Measurements from ENCODE around the gene ABHD8.
A peak's percentile ranks its signal among the peaks of the same experiment; 100 is the strongest.

ABHD8 gene

DNA sequence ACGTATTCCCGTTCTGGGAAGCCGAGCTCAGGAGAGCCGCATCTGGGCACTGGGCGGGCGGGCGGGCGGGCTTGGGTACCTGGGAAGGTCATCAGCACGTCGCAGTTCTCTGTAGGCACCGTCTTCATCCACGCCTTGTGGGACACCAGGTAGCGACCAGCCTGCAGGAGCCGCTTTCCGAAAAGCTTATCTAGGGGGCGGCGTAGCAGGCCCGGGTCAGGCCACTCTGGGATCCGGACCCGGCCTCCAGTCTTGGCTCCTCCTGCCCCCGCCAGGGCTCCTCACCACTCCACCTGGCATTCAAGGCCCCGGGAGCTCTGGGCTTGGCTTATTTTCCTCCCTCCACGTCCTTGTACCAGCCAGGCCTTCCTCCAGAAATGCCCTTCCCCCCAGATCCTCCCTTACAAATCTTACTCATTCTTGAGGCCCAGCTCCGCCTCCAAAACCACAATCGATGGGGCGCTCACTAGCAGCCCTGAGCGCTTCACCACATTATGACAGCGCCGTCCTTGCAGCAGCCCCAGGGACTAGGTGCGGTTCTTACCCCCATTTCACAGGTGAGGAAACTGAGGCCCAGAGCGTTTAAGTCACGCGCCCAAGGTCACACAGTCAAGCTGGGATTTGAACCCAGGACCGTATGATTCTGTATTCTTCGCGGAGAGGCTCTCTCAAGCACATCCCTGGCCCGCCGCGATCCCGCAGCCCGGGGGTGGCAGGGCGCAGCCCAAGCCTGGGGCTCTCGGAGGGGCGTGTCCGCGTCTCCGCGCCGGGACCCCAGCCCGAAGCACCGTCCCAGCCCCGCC lies 30.6 kb upstream of the ABHD8 start:
- DNase-seq: peak; percentile 90

DNA sequence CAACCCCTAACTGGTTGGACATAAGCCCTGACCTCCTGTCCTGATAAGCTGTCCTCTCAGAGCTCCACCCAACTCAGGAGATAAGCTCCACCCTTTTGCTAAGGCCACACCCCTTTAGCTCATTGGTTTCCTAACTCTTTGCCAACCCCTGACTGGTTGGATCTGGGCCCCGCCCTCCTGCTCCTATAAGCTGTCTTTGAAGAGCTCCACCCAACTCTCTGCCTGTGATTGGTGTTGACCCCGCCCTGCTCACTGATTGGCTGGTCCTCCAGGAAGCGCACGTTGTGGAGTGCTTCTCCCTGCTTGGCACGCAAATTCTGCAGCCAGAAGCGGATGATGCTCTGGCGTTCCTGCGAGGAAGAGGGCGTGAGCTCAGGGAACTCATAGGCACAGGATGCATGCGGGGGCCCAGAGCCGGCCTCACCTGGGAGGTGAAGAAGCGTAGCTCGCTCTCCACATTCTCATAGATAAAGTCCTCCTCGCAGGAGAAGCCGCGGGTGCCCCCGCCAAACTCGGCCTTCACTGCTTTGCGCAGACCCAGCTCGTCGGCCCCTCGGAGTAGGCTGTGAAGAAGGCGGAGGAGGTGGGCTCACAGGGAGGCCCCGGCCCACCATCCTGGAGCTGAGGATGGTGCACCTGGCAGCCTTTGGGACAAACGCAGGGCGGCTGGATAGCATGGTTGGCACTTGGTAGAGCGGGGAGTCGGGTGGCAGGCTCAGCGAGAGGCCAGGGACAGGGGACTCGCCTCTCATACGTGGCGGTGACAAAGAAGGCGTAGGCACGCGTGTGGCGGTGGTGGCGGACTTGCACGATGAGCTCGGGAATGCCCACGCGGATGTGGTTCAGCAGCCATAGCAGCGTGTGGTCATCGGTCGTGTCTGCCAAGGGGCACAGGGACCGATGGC lies 29.7 kb upstream of the ABHD8 start:
- peak; percentile 13 for DNase-seq

DNA sequence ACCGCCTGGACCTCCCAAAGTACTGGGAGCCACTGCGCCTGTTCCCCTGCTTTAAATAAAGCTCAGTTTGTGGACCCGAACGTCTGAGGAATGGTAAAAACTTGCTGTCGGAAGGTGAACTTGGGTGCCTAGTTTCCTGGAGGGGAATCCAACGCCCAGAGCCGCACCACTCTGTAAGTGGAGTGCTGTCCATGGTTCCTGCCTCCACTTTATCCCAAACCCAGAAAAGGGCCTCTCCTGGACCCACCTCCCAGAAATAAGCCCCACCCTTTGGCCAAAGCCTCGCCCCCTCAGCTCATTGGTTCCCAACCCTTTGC lies 29.1 kb upstream of the ABHD8 start:
- no peak for DNase-seq

- DNase-seq: no peak
Measured at GRCh38 chr19:17331045-17331558, 27.9 kb upstream of the ABHD8 start.

GRCh38 chr19:17330262-17331044 lies 27.2 kb upstream of the ABHD8 start:
- no peak for DNase-seq

DNA sequence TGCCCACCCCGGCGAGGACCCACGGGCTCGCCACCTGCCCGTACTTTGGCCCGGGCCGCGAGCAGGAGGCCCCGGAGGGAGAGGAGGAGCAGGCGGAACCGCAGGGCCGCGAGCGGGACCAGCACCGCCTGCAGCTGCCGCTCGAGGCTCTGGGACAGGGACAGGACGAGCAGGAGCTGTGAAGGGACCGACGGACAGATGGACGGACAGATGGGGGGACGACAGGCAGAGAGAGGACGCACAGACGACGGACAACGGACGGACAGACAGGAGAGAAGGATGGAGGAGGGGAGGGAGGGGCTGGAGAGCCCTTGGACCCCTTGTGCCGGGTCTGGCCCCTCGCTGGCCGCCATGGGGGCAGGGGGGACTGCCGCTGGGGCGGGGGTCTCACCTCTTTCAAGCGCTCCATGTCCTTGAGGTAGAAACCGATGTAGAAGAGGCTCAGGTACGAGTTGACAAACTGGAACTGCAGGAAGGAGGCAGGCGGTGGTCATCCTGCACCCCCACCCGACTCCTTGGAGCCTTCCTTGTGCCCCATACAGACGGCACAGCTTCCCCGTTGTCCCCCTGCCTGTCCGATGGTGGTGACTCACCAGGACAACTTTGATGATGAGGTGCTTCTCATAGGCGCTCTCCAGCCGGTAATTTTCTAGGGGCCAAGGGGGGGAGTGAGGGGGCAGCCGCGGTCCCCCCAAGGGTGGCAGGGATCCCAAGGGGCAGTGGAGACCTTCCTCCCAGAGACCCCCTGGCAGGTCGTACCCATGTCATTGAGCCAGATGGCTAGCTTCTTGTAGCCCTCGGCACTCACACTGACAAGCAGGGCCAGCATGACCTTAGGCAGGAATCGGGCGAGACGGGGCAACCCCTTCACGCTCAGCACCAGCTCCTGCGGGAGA lies 26.4 kb upstream of the ABHD8 start:
- DNase-seq: no peak

- DNase-seq: peak; percentile 79
Measured at GRCh38 chr19:17328517-17329365, 25.5 kb upstream of the ABHD8 start.

GRCh38 chr19:17327654-17328516 lies 24.7 kb upstream of the ABHD8 start:
- peak; percentile 82 for DNase-seq

DNA sequence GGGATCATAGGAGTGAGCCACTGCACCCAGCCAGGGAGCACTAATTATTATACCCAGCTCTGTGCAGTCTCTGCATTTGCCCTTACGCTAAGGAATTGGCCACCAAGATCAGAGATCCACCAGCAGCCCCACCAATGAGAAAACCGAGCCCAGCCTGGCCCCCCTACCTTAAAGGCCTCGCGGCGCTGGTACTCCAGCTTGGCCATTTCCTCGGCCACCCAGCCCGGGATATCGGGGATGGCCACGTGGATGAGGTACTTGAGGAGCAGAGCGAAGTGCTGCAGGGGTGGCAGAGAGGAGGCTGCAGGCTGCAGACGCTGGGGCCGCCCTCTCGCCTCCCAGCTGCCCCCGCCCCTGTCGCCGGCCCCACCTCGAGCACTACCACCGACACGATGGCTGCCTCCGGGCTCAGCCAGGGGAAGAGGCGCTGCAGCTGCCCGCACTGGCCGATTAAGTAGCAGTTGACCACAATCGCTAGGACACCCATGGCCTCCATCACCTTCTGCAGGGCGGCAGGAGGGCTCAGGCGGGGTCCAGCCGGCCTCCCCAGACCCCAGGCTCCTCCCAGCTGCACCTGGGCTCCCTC lies 23.9 kb upstream of the ABHD8 start:
- no peak for DNase-seq

- no peak for DNase-seq
Measured at GRCh38 chr19:17326595-17326966, 23.4 kb upstream of the ABHD8 start.

DNA sequence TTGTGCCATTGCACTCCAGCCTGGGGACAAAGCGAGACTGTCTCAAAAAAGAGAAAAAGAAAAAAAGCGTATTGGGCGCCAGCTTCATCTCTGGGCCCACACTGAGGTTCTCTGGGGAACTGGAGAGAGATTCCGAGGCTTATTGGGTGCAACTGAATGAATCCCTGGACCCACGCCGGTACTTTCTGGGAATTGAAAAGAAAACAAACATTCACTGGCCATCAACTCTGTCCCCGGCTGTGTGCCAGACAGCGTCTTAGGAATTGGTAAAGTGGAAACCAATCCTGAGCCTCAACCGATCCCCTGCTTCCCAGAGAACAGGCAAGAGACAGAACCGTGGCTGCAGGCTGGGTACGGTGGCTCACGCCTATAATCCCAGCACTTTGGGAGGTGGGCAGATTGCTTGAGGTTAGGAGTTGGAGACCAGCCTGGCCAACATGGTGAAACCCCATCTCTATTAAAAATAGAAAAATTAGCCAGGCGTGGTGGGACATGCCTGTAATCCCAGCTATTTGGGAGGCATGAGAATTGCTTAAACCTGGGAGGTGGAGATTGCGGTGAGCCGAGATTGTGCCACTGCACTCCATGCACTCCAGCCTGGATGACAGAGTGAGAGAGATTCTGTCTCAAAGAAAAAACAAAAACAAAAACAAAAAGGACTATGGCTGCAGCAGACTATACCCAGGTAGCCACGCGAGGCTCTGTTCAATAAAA lies 22.8 kb upstream of the ABHD8 start:
- no peak for DNase-seq

DNA sequence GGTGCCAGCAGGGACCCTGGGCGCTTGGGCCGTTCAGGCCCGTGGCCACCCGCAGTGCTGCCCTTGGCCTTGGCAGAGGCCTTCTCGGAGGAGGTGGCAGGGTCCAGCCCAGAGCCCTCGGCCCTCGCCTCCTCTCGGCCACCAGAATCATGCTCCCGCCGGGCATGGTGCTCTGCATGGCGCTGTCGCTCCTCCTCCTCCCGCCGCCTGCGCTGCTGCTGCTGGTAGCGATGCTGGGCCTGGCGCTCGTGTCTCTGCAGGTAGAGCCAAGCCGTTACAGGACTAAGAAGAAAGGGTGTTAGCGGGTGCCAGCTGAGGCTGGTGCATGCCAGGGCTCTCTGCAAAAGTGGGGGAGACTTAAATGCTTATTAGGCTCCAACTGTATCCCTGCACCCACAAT lies 21.9 kb upstream of the ABHD8 start:
- no peak for DNase-seq

DNA sequence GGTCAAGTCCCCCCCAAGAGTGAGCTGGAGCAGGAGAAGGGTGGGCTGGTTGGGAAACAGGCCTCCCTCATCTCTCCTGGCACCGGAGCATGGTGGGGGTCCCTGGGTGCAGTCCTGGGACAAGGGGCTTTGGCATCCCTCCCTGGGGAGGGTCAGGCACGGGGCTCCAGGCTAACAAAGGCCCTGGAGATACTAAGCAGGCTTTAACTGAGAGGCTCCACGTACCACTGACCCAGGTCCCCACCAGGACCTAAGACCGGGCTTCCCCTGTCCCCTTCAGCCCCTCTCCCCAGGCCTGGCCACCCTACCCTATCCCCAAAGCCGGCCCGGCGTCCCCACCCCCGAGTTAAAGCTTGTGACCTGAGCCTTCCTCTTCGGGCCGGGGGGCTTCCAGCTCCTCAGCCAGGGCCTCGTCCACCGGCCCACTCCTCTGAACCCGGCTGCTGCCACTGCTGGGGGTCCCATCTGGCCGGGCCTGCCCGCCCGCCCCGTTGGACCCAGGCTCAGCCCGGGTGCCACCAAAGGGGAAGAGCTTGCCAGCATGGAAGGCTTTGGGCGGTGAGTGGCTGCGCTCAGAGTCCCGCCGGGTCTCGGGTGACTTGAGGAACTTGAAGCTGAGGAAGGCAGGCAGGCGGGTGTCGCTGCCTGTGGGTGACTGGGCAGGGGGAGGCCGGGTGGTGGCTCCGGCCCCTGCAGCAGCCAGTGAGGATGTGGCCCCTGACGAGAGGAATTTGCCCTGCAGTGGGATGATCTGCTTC lies 21.3 kb upstream of the ABHD8 start:
- DNase-seq: no peak

DNA sequence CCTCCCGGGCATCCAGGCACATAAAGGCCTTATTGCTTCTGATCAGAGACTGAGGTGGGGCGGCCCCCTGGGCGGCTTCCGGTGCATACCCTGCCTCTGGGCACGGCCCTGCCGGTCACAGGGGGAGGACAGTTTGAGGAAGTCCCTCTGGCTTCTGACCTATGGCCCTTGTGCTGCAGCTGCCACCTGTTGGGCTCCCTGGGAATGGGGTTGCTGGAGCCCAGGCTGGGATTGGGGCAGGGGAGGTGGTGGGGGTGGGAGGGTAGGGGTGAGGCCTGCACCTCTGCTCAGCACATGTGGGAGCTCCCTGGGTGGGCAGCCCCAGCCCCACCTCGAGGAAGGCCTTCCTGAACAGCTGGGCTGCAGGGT lies 20.7 kb upstream of the ABHD8 start:
- DNase-seq: peak; percentile 41

DNA sequence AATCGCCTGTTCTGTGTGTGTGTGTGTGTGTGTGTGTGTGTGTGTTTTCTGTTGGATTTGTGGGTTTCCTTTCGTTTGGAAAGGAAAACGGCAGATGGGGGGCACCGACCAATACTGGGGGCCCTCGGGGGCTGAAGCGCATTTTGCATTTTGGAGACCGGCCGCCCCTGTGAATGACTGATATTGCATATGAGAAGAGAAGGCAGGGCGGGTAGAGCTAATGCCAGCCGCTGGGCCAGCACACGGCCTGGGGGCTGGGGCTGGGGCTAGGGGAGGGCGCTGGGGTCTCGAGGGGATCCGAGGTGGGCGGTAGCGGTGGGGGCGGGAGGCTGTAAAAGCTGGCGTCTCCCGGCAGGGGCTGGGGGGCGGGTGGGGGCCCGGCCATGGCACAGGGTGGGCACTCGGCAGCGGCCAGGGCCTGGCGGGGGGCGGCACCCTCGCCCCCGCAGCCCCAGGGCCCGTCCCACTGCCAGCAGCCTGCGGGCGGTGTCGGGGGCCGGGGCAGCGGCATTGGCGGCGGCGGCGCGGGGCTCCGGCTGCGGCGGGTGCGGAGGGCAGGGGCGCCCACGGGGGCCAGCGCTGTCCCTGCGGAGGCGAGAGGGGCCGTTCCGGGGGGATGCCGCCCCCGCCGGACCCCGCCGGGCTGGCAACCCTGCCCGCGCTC lies 20.2 kb upstream of the ABHD8 start:
- no peak for DNase-seq

- DNase-seq: no peak
Measured at GRCh38 chr19:17322854-17323253, 19.6 kb upstream of the ABHD8 start.

GRCh38 chr19:17321655-17322489 lies 18.6 kb upstream of the ABHD8 start:
- no peak for DNase-seq

Measured in CD4-positive, alpha-beta T cell treated with Interleukin-6 for 4 hours (primary cell).